Peyer's patch (tissue), 4 donors: ENCODE measurements around the gene VCL. TPM values are rescaled to one million over a fixed set of nuclear protein-coding genes. Genes with fewer than 3 reads are reported as not detected.

Source experiments
- DNase-seq, 3 donors: peaks; one replicate each; pipeline ENCODE4 v3.0.0-alpha.2; 2017 to 2019
- H3K27ac ChIP-seq, 4 donors: fragments of 200-600 bp; sonication (generic); one replicate each; pipeline ENCODE4 v1.5.1; 2016 to 2019
- H3K27me3 ChIP-seq, 2 donors: fragments of 200-600 bp; sonication (generic); one replicate each; pipeline ENCODE4 v1.5.1; 2019
- H3K36me3 ChIP-seq, 3 donors: fragments of 200-600 bp; sonication (generic); one replicate each; pipeline ENCODE4 v1.5.1; 2016 to 2019
- H3K4me1 ChIP-seq, 4 donors: fragments of 200-600 bp; sonication (generic); one replicate each; pipeline ENCODE4 v1.5.1; 2016 to 2019
- H3K4me3 ChIP-seq, 4 donors: fragments of 200-600 bp; sonication (generic); 1 replicate in 3 of 4; 2 replicates in 1 of 4; pipeline ENCODE4 v1.5.1; 2016 to 2019; ENCODE audit warnings: mild to moderate bottlenecking in 1 of 4
- H3K9me3 ChIP-seq, 4 donors: fragments of 200-600 bp; sonication (generic); one replicate each; pipeline ENCODE4 v1.5.1; 2016 to 2019; ENCODE audit warnings: mild to moderate bottlenecking in 1 of 4
- CTCF ChIP-seq, 6 experiments: fragments of 450-650 bp in 4 of 6; fragments of 200-600 bp in 2 of 6; sonication (generic) in 1 of 6; IDR thresholded peaks; one replicate each; pipeline ENCODE4 v1.5.1; 2017 to 2019; ENCODE audit warnings: antibody characterized with exemption in 6 of 6, mild to moderate bottlenecking in 3 of 6, moderate library complexity in 1 of 6
- POLR2A ChIP-seq, 2 donors: fragments of 450-650 bp; IDR thresholded peaks; one replicate each; pipeline ENCODE4 v1.5.1; 2017; ENCODE audit warnings: antibody characterized with exemption in 2 of 2, mild to moderate bottlenecking in 2 of 2, moderate library complexity in 2 of 2
- total RNA-seq, 4 donors: library from RNA; depleted of rRNA; stranded (reverse); fragments of >200 nt; gene quantifications; one replicate each; pipeline ENCODE4 v1.1.0, GENCODE V29; 2016

The VCL gene
- total RNA-seq, 4 donors from 2014 or later: 36.3 to 103 (median 61.4) TPM

GRCh38 chr10:74150204-74150989 is 152.5 kb downstream of the VCL start, which contains the start of gene AP3M1:
Gene AP3M1, minus strand, starts transcription at chr10:74150828. Its CDS starts 12,449 bp downstream, at chr10:74138379.
- peak; percentile 82 to 93 (median 88) for DNase-seq
- Histone ChIP-seq H3K4me1 (peaks cover 0 to 41% (median 2%) of the 10 kb centered on the region in 4 donors), H3K4me3 (peak within 1 kb of the TSS; percentile 65 to 89 (median 70)), H3K36me3 (no peaks in the 10 kb centered on the region), H3K27ac (peak within 1 kb of the TSS; percentile 83 to 93 (median 90)), H3K27me3 (no peaks in the 10 kb centered on the region), H3K9me3 (no peaks in the 10 kb centered on the region)
- TF ChIP-seq CTCF (IDR thresholded peaks at IDR 0.05): no peak
- TF ChIP-seq POLR2A (IDR thresholded peaks at IDR 0.05): peak; percentile 25 to 53

GRCh38 chr10:74150990-74151878 is 153.3 kb downstream of the VCL start, which contains the start of gene ADK:
Gene ADK, plus strand, starts transcription at chr10:74151221. Its CDS starts 58 bp downstream, at chr10:74151279.
- TF ChIP-seq CTCF (IDR thresholded peaks at IDR 0.05) (peak; percentile 5 to 47 (median 20)), POLR2A (IDR thresholded peaks at IDR 0.05) (peak in 1 of 2 donors; percentile 24)
- peak; percentile 100 for DNase-seq
- Histone ChIP-seq H3K4me1 (peaks cover 0 to 37% (median 2%) of the 10 kb centered on the region in 4 donors), H3K27me3 (no peaks in the 10 kb centered on the region), H3K36me3 (no peaks in the 10 kb centered on the region), H3K27ac (peak within 1 kb of the TSS; percentile 83 to 93 (median 90)), H3K4me3 (peak within 1 kb of the TSS; percentile 65 to 89 (median 70)), H3K9me3 (no peaks in the 10 kb centered on the region)

- Histone ChIP-seq H3K4me3 (peak overlapping the region; percentile 65 to 89 (median 70)), H3K27me3 (no peaks in the 10 kb centered on the region), H3K9me3 (no peaks in the 10 kb centered on the region), H3K27ac (peak overlapping the region; percentile 83 to 93 (median 90)), H3K36me3 (no peaks in the 10 kb centered on the region), H3K4me1 (peaks cover 0 to 35% (median 2%) of the 10 kb centered on the region in 4 donors)
- no peak for TF ChIP-seq CTCF (IDR thresholded peaks at IDR 0.05)
- no peak for TF ChIP-seq POLR2A (IDR thresholded peaks at IDR 0.05)
- no peak for DNase-seq
Measured at GRCh38 chr10:74151879-74152722, 154.2 kb downstream of the VCL start.

GRCh38 chr10:74153123-74153522 is 155.2 kb downstream of the VCL start:
- Histone ChIP-seq H3K27me3 (no peaks in the 10 kb centered on the region), H3K27ac (peak overlapping the region in 1 of 4 donors; percentile 16), H3K4me3 (no peak overlapping the region), H3K9me3 (no peaks in the 10 kb centered on the region), H3K36me3 (no peaks in the 10 kb centered on the region), H3K4me1 (peaks cover 0 to 35% (median 2%) of the 10 kb centered on the region in 4 donors)
- no peak for TF ChIP-seq POLR2A (IDR thresholded peaks at IDR 0.05)
- peak in 2 of 6 experiments; percentile 5 to 14 for TF ChIP-seq CTCF (IDR thresholded peaks at IDR 0.05)
- no peak for DNase-seq
